Regular cardiac myocyte (primary cell): ENCODE results near the gene USP20. TPM values are rescaled to one million over a fixed set of nuclear protein-coding genes. Genes with fewer than 3 reads are reported as not detected.

ENCODE experiments used
- total RNA-seq: library from RNA; depleted of rRNA; stranded (reverse); fragments of >200 nt; gene quantifications from 2 replicates; pipeline ENCODE4 v1.2.3, GENCODE V29; 2014

Gene USP20
- 9.0 and 14.2 TPM in 2 replicates for total RNA-seq

DNA sequence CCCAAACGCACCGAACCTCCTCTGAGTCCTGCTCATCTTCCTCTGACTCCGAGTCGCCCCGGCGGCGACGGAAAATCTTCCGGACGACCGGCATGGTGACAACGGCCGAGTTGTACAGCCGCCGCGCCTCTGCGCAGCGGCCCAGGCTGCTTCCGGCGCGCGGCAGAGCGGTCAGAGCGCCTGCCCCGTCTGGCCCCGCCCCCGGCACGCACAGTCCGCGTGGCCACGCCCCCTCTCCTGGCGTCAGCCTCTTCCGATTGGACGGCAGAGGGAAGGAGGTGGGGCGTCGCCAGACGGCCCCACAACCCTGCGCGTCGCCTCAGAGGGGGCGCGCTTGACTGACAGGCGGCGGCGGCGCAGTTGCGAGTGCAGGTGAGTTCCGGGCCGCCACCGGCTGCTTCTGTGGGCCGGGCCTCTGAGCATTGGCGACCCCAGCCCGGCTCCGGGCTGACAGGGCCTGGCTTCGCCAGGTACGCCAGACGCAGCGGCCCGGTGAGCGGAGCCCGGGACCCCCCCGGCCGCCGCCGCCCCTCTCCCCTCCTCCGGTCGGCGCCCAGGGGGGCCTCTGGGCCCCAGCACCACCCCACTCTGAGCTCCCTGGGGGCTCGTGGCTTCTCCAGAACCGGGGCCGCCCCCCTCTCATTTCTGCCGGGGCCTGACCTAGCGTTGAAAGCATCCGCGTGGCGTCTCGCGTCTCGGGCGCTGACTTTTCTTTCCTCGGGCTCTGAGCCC is at the start of gene USP20, which contains the start of gene C9orf78:
Gene USP20, plus strand, starts transcription at position 331 of the 732 bp plus-strand sequence. CDS start 17,098 bp downstream, outside the sequence.
Gene C9orf78, minus strand, starts transcription at position 148 of the 732 bp plus-strand sequence. Its CDS starts 54 bp downstream, at position 94.

DNA sequence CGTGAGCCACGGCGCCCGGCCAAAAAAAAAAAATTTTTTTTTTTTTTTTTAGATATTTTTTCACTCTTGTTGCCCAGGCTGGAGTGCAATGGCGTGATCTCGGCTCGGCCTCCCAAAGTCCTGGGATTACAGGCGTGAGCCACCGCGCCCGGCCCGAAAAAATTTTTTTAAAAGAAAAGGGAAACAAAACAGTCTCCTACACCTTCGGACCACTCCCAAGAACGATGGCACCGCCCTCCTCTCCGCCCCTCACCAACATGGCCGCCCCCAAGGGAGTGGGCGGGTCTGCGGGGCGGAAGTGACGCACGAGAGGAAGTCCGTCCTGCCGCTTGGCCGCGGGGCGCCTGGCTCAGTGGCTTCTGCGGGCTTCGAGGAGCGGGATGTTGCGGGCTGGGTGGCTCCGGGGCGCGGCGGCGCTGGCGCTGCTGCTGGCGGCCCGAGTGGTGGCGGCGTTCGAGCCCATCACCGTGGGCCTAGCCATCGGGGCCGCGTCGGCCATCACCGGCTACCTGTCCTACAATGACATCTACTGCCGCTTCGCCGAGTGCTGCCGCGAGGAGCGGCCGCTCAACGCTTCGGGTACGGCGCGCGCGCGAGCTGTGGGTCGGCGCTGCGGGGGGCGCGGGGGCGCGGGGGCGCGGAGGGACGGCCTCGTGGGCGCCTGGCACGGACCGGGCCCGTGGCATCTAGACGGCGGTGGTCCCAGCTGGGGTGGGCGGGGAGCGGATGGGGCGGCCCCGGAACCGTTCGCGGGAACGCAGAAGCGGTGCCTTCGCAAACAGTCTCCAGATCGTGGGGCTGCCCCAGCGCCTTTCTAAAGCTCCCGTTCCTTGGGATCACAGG is 32.2 kb upstream of the USP20 start, which contains the start of gene TOR1B:
Gene TOR1B, plus strand, starts transcription at position 352 of the 843 bp plus-strand sequence. Its CDS starts 29 bp downstream, at position 381.

DNA sequence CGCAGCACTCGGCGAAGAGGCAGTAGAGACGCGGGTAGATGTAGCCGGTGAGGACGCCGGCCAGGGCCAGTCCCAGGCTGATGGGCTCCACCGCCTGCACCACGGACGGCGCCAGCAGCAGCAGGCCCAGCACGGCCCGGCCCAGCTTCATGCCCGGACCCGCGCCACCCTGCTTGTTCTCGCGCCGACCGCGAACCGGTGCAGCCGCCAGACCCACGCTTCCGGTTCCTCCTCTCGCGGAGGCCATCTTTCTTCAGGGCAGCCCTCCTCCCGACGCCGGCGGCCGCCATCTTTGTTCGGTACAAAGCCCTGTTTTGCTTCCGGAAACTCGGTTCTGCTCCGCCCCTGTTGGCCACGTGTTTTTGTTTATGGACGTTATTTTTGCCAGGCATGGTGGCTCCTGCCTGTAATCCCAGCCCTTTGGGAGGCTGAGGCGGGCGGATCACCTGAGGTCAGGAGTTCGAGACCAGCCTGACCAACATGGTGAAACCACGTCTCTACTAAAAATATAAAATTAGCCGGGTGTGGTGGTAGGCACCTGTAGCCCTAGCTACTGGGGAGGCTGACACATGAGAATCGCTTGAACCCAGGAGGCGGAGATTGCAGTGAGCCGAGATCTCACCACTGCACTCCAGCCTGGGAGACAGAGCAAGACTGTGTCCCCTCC is 11.2 kb upstream of the USP20 start, which contains the start of gene TOR1A:
Gene TOR1A, minus strand, starts transcription at position 202 of the 667 bp plus-strand sequence. Its CDS starts 51 bp downstream, at position 151.

Other genes with a start within 250 kb of the USP20 start
- 0.28 TPM in 1 of 2 replicates, not detected in the other for gene C9orf50, start 214.4 kb upstream of the USP20 start, total RNA-seq
- gene NTMT1, start 209.3 kb upstream of the USP20 start, total RNA-seq: 22.0 and 65.2 TPM in 2 replicates
- 14.4 and 24.7 TPM in 2 replicates for gene ASB6, start 193.3 kb upstream of the USP20 start, total RNA-seq
- 3.9 and 4.6 TPM in 2 replicates for gene PRRX2, start 169.8 kb upstream of the USP20 start, total RNA-seq
- gene PTGES, start 82.4 kb upstream of the USP20 start, total RNA-seq: 9.0 and 40.3 TPM in 2 replicates
- 34.4 and 41.4 TPM in 2 replicates for gene TOR1B, start 32.3 kb upstream of the USP20 start, total RNA-seq
- gene TOR1A, start 11.3 kb upstream of the USP20 start, total RNA-seq: 35.8 and 61.2 TPM in 2 replicates
- gene C9orf78, start 183 bp upstream of the USP20 start, total RNA-seq: 40.6 and 64.4 TPM in 2 replicates
- 37.0 and 42.3 TPM in 2 replicates for gene FNBP1, start 207.7 kb downstream of the USP20 start, total RNA-seq
- gene GPR107, start 218.4 kb downstream of the USP20 start, total RNA-seq: 22.8 and 33.4 TPM in 2 replicates